HG02981 (cell line): ENCODE measurements around the gene CHST12.
"Not testable (repeated sequence)": the region's sequence is repeated elsewhere in the genome, so short reads cannot be mapped to it uniquely, and the experiment has no call there.

ENCODE experiments used
- ATAC-seq: cut with Tn5 transposase; IDR thresholded peaks from one replicate; pipeline ENCODE4 v1.9.1; 2021; ENCODE audit warnings: mild to moderate bottlenecking, moderate library complexity; ENCODE audit not compliant: unreplicated experiment

CHST12 gene

DNA sequence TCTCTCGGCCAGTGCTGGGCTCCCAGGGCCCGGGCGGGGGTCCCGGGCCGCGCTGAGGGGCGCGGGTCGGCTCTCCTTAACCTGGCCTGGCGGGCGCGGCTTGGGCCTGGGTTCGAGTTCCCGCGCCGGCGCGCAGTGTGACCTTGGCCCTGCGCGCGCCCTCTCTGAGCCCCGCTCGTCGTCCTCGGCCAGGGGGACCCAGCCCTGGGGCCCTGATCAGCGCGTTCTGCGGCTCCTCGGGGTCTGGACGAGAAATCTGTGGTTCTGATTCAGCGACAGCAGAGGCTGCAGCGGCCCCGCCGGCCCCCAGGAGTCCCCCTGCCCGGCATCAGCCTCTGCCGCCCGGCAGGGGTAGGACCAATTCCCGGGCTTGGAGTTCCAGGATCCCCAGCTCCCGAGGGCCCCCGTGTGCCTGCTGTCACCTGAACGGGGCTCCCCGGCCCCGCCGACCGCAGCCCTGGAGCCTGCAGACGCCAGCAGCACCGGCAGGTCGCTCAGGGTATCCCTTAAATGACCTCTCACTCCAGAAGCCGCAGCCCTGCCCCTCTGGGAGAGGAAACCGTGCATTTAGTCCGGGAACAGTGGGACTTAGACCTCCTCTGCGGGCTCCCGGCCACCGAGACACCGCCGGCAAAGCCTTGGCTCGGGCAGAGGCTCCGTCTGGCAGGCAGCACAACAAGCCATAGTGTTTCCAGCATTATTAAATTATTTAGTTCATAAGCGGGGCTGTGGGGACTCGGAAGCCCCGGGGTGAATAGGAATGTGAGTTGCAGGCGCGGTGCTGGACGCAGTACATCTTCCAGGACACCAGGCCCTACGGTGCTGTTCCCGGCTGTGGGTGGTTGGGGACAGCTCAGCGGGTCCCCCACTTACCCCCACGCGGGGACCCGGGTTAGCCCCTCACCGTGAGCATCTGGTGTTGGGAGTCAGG is 572 bp downstream of the CHST12 start:
- no peak for ATAC-seq

DNA sequence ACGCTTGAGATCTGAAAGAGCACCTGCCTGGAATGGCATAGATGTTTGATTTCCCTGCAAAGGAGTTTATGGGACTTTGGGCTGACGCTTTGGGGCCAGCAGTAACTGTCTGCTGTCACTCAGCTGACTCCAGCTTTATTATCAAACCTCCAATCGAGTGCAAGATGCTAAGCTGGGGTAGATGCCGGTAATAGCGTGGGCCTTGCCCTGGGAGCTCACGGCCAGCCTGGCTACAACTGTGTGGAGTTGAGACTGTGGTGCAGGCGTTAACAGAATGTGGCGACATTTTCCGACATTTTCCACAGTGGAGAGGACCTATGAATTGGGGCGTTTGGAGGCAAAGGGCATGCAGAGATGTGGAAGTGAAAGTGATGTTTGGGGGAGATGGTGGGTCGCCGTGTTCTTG is 1.3 kb downstream of the CHST12 start:
- no peak for ATAC-seq

- no peak for ATAC-seq
These were observed 1.8 kb downstream of the CHST12 start for GRCh38 chr7:2405201-2405600.

DNA sequence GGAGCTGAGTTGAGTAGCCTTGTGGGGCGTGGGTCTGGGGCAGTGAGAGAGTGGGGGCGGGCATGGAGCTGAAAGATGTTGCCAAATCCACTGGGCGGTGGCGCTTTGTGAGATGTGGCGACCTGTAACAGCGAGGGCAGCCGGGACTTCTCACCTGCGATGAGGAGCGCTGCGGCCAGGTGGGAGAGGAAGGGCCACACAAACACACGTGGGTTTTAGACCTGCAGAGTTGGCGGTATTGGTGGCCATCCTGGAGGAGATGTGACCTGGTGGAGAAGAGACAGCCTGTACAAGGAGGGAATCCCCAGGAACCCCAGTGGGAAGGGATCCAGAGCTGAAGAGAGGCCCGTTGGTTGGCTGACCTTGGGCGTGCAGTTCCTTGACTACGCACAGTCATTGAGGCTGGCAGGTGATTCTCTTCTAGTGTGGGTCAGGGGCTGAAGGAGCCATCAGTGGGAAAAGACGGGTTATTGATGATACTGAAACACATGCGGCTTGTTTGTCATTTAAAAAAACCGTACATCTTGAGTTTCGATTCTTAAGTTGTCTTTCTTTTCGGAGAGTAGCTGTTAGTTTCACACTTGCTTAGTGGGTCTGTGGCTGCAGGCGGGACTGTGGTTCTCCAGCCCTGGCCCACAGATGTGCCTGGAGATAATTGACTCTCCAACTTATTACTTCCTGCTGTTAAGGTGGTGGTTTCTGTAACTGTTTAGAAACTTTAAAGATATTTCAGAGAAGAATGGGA is 2.4 kb downstream of the CHST12 start:
- peak; percentile 51 for ATAC-seq

- no peak for ATAC-seq
These were observed 6.5 kb downstream of the CHST12 start for GRCh38 chr7:2409745-2410414.

GRCh38 chr7:2411049-2411448 is 7.6 kb downstream of the CHST12 start:
- ATAC-seq = no peak

DNA sequence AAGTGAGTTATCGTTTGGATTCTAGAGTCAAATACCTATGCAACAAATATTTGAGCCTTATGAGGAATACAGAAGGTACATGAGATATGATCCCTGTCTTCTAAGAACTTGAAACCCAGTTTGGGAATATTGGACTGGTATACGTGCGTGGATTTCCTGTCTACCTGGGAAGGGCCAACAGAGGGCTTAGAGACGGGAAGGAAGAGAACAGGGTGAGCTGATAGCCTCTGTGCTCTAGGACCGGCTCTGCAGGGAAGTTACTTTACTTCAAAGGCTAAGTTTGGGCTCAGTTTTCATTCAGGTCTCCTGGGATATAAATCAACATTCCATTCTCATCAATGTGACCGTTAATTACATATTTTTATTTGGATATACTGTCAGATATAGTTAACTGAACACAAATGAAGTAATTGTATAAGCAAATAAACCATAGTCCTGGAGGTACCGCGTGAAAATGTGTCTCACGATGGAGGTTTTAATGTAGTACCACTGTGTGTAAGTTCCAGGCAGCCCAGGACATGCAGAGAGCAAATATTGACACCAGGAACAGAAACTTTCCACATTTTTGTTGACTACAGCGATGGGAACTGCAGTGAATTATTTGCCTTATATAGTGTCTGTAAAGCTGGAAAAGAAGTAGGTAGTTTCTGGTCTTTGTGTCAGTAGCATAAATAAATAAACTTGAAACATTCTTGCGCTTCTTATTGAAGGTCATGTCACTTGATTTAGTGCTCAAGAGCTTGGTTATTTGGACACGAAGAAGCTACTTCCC is 8.6 kb downstream of the CHST12 start:
- ATAC-seq = no peak

- ATAC-seq = no peak
These were observed 9.3 kb downstream of the CHST12 start for GRCh38 chr7:2412587-2413201.

DNA sequence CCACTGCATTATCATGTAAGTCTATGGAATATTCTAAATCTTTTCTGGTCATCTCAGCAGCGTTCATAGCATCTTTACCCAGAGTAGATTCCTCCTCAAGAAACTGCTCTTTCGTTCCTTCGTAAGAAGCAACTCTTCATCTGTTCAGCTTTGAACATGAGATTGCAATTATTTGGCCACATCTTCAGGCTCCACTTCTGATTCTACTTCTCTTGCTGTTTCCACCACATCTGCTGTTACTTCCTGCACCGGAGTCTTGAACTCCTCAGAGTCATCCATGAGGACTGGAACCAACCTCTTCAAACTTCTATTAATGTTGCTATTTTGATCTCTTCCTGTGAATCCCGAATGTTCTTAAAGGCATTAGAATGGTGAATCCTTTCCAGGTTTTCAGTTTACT is 12.7 kb downstream of the CHST12 start:
- ATAC-seq = no peak

DNA sequence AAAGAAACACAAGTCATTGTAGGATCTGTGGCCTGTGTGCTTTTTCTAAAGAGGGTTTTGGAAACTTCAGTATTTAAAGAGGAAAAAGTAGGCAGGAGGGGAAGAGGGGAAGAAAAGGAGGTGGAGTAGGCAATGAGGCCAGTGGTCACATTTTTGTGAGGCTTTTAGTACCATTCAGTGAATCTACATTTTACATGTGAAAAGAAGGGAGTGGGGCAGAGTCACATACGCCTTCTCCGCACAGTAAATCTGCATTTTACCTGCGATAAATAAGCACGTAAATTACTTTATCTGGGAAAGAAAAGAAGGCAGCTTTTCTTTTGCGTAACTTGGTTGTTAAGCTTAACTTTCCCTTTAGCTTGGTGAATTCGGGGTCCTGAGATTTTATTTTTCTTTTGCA is 13.2 kb downstream of the CHST12 start:
- ATAC-seq = no peak

DNA sequence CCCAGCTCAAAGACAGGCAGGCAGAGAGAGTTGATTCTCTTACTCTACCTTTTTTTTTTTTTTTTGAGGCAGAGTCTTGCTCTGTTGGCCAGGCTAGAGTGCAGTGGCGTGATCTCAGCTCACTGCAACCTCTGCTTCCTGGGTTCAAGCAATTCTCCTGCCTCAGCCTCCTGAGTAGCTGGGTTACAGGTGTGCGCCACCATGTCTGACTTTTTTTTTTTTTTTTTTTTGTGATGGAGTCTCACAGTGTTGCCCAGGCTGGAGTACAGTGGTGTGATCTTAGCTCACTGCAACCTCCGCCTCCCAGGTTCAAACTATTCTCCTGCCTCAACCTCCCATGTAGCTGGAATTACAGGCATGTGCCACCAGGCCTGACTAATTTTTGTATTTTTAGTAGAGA is 13.8 kb downstream of the CHST12 start:
- not testable (repeated sequence) for ATAC-seq

DNA sequence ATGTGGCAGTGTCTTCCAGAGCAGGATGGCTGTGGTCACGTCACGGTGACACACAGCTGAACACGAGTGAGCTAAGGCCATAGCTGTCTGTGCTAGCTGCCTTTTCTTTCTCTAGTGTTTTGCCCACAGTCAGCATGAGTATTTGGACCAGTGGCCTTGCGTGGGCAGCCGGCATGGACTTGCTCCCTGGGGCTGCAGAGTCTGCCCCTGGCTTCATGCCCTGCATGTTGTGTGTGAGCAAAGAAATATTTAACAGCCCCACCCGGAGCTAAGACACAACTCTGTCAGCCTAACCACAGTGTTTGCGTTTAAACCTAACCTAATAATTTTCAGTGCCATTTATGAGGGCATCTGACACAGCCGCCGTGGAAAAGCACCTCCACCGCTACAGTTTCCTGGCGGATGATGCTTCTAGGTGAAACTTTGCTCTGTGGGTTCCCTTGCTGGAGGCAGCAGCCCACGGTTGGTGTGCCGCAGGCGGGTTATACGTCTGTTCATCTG is 14.6 kb downstream of the CHST12 start:
- ATAC-seq = no peak

DNA sequence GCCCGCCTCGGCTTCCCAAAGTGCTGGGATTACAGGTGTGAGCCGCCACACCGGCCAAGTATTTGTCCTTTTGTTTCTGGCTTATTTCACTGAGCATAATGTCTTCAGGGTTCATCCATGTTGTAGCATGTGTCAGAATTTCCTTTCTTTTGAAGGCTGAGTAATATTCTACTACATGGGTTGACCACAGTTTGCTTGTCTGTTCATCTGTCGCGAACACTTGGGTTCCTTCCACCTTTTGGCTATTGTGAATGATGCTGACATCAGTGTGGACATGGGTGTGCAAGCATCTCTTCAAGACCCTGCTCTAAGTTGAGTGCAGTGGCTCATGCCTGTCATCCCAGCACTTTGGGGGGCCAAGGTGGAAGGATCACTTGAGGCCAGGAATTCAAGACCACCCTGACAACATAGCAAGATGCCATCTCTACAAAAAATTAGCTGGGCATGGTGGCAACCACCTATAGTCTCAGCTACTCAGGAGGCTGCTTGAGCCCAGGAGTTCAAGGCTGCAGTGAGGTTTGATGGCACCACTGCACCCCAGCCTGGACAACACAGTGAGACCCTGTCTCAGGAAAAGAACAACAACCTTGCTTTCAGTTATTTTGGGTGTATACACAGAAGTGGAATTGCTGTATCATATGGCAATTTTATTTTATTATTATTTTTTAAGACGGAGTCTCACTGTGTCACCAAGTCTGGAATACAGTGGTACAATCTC is 17.0 kb downstream of the CHST12 start:
- no peak for ATAC-seq

DNA sequence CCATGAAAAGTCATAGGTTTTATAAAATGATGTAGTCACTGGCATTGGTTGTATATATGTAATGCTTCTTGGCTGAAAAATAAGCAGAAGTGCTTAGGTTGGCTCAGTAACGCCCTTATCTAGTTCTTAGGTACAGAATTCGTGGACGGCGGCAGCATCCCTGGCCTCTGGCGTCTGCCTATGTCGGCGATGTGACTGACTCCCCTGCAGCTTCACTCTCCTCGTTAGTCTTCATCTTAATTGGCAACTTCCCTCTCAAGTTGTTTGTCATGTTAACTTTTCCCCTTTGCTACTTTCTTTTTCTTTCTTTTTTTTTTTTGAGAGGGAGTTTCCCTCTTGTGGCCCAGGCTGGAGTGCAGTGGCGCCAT is 18.5 kb downstream of the CHST12 start:
- ATAC-seq = no peak

GRCh38 chr7:2425749-2426148 is 22.3 kb downstream of the CHST12 start:
- no peak for ATAC-seq

GRCh38 chr7:2431260-2431867 is 28.0 kb downstream of the CHST12 start:
- ATAC-seq = no peak

DNA sequence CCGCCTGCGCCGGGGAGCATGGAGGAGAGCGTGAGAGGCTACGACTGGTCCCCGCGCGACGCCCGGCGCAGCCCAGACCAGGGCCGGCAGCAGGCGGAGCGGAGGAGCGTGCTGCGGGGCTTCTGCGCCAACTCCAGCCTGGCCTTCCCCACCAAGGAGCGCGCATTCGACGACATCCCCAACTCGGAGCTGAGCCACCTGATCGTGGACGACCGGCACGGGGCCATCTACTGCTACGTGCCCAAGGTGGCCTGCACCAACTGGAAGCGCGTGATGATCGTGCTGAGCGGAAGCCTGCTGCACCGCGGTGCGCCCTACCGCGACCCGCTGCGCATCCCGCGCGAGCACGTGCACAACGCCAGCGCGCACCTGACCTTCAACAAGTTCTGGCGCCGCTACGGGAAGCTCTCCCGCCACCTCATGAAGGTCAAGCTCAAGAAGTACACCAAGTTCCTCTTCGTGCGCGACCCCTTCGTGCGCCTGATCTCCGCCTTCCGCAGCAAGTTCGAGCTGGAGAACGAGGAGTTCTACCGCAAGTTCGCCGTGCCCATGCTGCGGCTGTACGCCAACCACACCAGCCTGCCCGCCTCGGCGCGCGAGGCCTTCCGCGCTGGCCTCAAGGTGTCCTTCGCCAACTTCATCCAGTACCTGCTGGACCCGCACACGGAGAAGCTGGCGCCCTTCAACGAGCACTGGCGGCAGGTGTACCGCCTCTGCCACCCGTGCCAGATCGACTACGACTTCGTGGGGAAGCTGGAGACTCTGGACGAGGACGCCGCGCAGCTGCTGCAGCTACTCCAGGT is 29.7 kb downstream of the CHST12 start:
- ATAC-seq = no peak
